Measurements from ENCODE around the gene PRDM16.

DNA sequence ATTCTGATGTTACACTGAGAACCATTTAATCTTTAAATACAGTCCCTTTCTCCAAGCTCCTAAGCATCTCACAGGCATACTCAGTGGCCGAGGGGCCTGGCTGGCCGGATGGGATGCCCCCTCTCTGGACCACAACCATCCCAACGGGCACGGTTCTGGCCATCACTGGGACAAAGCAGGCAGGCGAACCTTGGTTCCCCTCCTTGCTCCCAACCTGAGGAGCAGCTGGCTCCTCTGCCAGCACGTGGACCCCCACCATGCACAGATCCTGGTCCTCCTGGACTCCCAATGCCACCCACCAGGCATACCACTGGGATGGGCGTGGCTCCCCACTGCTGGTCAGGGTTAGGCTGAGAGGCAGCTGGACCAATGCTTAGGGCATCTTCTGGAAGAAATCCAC, 19.8 kb upstream of the PRDM16 start:
- TF ChIP-seq, protein P1, sequence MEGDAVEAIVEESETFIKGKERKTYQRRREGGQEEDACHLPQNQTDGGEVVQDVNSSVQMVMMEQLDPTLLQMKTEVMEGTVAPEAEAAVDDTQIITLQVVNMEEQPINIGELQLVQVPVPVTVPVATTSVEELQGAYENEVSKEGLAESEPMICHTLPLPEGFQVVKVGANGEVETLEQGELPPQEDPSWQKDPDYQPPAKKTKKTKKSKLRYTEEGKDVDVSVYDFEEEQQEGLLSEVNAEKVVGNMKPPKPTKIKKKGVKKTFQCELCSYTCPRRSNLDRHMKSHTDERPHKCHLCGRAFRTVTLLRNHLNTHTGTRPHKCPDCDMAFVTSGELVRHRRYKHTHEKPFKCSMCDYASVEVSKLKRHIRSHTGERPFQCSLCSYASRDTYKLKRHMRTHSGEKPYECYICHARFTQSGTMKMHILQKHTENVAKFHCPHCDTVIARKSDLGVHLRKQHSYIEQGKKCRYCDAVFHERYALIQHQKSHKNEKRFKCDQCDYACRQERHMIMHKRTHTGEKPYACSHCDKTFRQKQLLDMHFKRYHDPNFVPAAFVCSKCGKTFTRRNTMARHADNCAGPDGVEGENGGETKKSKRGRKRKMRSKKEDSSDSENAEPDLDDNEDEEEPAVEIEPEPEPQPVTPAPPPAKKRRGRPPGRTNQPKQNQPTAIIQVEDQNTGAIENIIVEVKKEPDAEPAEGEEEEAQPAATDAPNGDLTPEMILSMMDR (IDR thresholded peaks at IDR 0.05; ENCODE audit: low read length): no peak
- no peak for TF ChIP-seq EZH2phosphoT487 (IDR thresholded peaks at IDR 0.05; ENCODE audit: low read length)
- TF ChIP-seq EZH2 (optimal IDR thresholded peaks at IDR 0.05; ENCODE audit: low read depth, low read length): no peak
